Measurements from ENCODE around the gene SLC6A14.

SLC6A14 gene

GRCh38 chrX:116480059-116480458 is 43.7 kb downstream of the SLC6A14 start:
- H3K36me3 ChIP-seq (ENCODE audit: control insufficient read depth, insufficient read depth, low read length), result no peaks in the 10 kb centered on the region
- no peak overlapping the region for H3K27ac ChIP-seq (ENCODE audit: low read length)
- H3K9me3 ChIP-seq (ENCODE audit: control insufficient read depth, insufficient read depth, low read length), result no peaks in the 10 kb centered on the region
- no peaks in the 10 kb centered on the region for H3K27me3 ChIP-seq (ENCODE audit: control insufficient read depth, insufficient read depth, low read length)
- no peak for DNase-seq (ENCODE audit: low read depth, low spot score)
- WGBS (ENCODE audit: insufficient coverage, insufficient read length), result no CpG with 5 or more reads among the region's 2 CpGs
- H3K4me1 ChIP-seq (ENCODE audit: control insufficient read depth, insufficient read depth, low read length), result no peaks in the 10 kb centered on the region
- no peak overlapping the region for H3K4me3 ChIP-seq (ENCODE audit: low read length)

- Histone ChIP-seq H3K4me3 (ENCODE audit: low read length) (no peak overlapping the region), H3K27ac (ENCODE audit: low read length) (no peak overlapping the region), H3K4me1 (ENCODE audit: control insufficient read depth, insufficient read depth, low read length) (no peaks in the 10 kb centered on the region), H3K36me3 (ENCODE audit: control insufficient read depth, insufficient read depth, low read length) (no peaks in the 10 kb centered on the region), H3K27me3 (ENCODE audit: control insufficient read depth, insufficient read depth, low read length) (no peaks in the 10 kb centered on the region), H3K9me3 (ENCODE audit: control insufficient read depth, insufficient read depth, low read length) (no peaks in the 10 kb centered on the region)
- DNase-seq (ENCODE audit: low read depth, low spot score), result no peak
These were observed 53.7 kb downstream of the SLC6A14 start for GRCh38 chrX:116490104-116490503.

- H3K27me3 ChIP-seq (ENCODE audit: control insufficient read depth, insufficient read depth, low read length), result no peaks in the 10 kb centered on the region
- no peaks in the 10 kb centered on the region for H3K9me3 ChIP-seq (ENCODE audit: control insufficient read depth, insufficient read depth, low read length)
- no peaks in the 10 kb centered on the region for H3K36me3 ChIP-seq (ENCODE audit: control insufficient read depth, insufficient read depth, low read length)
- no CpG with 5 or more reads among the region's 2 CpGs for WGBS (ENCODE audit: insufficient coverage, insufficient read length)
- H3K27ac ChIP-seq (ENCODE audit: low read length), result no peak overlapping the region
- no peak overlapping the region for H3K4me3 ChIP-seq (ENCODE audit: low read length)
- no peak for DNase-seq (ENCODE audit: low read depth, low spot score)
- no peaks in the 10 kb centered on the region for H3K4me1 ChIP-seq (ENCODE audit: control insufficient read depth, insufficient read depth, low read length)
These were observed 56.9 kb downstream of the SLC6A14 start for GRCh38 chrX:116493271-116493670.

GRCh38 chrX:116499780-116500179 is 63.4 kb downstream of the SLC6A14 start:
- Histone ChIP-seq H3K9me3 (ENCODE audit: control insufficient read depth, insufficient read depth, low read length) (no peaks in the 10 kb centered on the region), H3K27me3 (ENCODE audit: control insufficient read depth, insufficient read depth, low read length) (no peaks in the 10 kb centered on the region), H3K36me3 (ENCODE audit: control insufficient read depth, insufficient read depth, low read length) (no peaks in the 10 kb centered on the region), H3K27ac (ENCODE audit: low read length) (no peak overlapping the region), H3K4me1 (ENCODE audit: control insufficient read depth, insufficient read depth, low read length) (no peaks in the 10 kb centered on the region), H3K4me3 (ENCODE audit: low read length) (no peak overlapping the region)
- DNase-seq (ENCODE audit: low read depth, low spot score), result no peak

All from iPS DF 6.9 (cell line).